ENCODE data around the gene UNC5C. TPM values are rescaled to one million over a fixed set of nuclear protein-coding genes. Genes with fewer than 3 reads are reported as not detected.

Gene UNC5C
- total and polyA plus RNA-seq, 2 of the 8 experiments (the other 6 are each of a cell fraction or from before 2014, with no cell fraction given), result 0.30 to 1.3 TPM

- no peak for TF ChIP-seq HDAC6 (IDR thresholded peaks at IDR 0.05; ENCODE audit: low read depth, low read length)
- no peak for TF ChIP-seq JUN (IDR thresholded peaks at IDR 0.05; ENCODE audit: low read depth, low read length)
- no peak for TF ChIP-seq RXRA (IDR thresholded peaks at IDR 0.05; ENCODE audit: insufficient read depth, low read depth, low read length)
- no peak for TF ChIP-seq CBX5 (IDR thresholded peaks at IDR 0.05; ENCODE audit: low read depth, low read length)
- TF ChIP-seq SIX5 (IDR thresholded peaks at IDR 0.05; ENCODE audit: low read depth, low read length), result no peak
Measured at GRCh38 chr4:95157596-95157995, 391.2 kb downstream of the UNC5C start (continued).
